H1 (cell line): ENCODE measurements around the gene STKLD1. TPM values are rescaled to one million over a fixed set of nuclear protein-coding genes. Genes with fewer than 3 reads are reported as not detected.

Experiments used
- ASH2L ChIP-seq: fragments of 200-600, 300-600 bp; sonication (generic); IDR thresholded peaks from one replicate; pipeline ENCODE4 v1.7.1; 2017; ENCODE audit warnings: low read length
- ATF2 ChIP-seq: IDR thresholded peaks from 2 replicates; pipeline ENCODE4 v1.6.1; 2012; ENCODE audit warnings: low read length, inconsistent platforms
- HDAC6 ChIP-seq: IDR thresholded peaks from one replicate; pipeline ENCODE4 v1.7.1; 2012; ENCODE audit warnings: low read depth, mild to moderate bottlenecking, inconsistent platforms, low read length, moderate library complexity
- KDM4A ChIP-seq: IDR thresholded peaks from one replicate; pipeline ENCODE4 v1.7.1; 2012; ENCODE audit warnings: low read depth, mild to moderate bottlenecking, moderate library complexity, low read length, inconsistent platforms; ENCODE audit not compliant: severe bottlenecking
- KDM5A ChIP-seq: fragments of 200-600 bp; IDR thresholded peaks from 2 replicates; pipeline ENCODE4 v1.7.1; 2012; ENCODE audit warnings: mild to moderate bottlenecking, low read length, inconsistent platforms, mixed read lengths
- NRF1 ChIP-seq: IDR thresholded peaks from 2 replicates; pipeline ENCODE4 v1.6.1; 2011; ENCODE audit warnings: mild to moderate bottlenecking, low read depth, low read length, improper control_type of control experiment
- RAD21 ChIP-seq, 2 experiments: IDR thresholded peaks in 1 of 2; conservative IDR thresholded peaks in 1 of 2; 2 replicates each; pipeline ENCODE4 v1.6.1; 2011; ENCODE audit warnings: low read depth in 2 of 2, low read length in 2 of 2, improper control_type of control experiment in 1 of 2, inconsistent platforms in 1 of 2, mild to moderate bottlenecking in 1 of 2, moderate library complexity in 1 of 2
- SUZ12 ChIP-seq: fragments of 200-600 bp; sonication (generic); IDR thresholded peaks from 2 replicates; pipeline ENCODE4 v1.6.1; 2012; ENCODE audit warnings: mild to moderate bottlenecking, inconsistent platforms, low read length, moderate library complexity, mixed read lengths
- YY1 ChIP-seq: IDR thresholded peaks from 2 replicates; pipeline ENCODE4 v1.6.1; 2011; ENCODE audit warnings: low read depth, mild to moderate bottlenecking, low read length
- polyA plus RNA-seq, 7 experiments: library from polyadenylated mRNA; depleted of rRNA in 3 of 7; stranded (reverse) in 5 of 7; unstranded in 2 of 7; fragments of >200 nt in 5 of 7; fragments of 200-250 nt in 2 of 7; gene quantifications; 1 replicate in 5 of 7; 2 replicates in 1 of 7; 4 replicates in 1 of 7; pipeline versions ENCODE4 v1.2.1 to v1.2.3, GENCODE V29; 2011 to 2013; ENCODE audit warnings: missing spikeins in 2 of 7, mixed read lengths in 2 of 7
- total RNA-seq: library from RNA; stranded (reverse); fragmentation: NEBNext Ultra II Directional; extraction: Animal tissue kit (Norgen Biotek cat#: 25700); gene quantifications from 2 replicates; pipeline ENCODE4 v1.2.1, GENCODE V29; 2021
- TF ChIP-seq, protein P1 (sequence below): fragments of 300-600 bp; sonication (generic); IDR thresholded peaks from 2 replicates; pipeline ENCODE4 v1.7.1; 2012; ENCODE audit warnings: low read length, moderate library complexity, mild to moderate bottlenecking, inconsistent platforms; ENCODE audit not compliant: insufficient replicate concordance

STKLD1 gene
- total and polyA plus RNA-seq, 2 of the 8 experiments (the other 6 are each of a cell fraction or from before 2014, with no cell fraction given) = 0.26 TPM; not detected in 1

GRCh38 chr9:133443982-133444381 lies 67.8 kb downstream of the STKLD1 start (continued):
- TF ChIP-seq, protein P1, sequence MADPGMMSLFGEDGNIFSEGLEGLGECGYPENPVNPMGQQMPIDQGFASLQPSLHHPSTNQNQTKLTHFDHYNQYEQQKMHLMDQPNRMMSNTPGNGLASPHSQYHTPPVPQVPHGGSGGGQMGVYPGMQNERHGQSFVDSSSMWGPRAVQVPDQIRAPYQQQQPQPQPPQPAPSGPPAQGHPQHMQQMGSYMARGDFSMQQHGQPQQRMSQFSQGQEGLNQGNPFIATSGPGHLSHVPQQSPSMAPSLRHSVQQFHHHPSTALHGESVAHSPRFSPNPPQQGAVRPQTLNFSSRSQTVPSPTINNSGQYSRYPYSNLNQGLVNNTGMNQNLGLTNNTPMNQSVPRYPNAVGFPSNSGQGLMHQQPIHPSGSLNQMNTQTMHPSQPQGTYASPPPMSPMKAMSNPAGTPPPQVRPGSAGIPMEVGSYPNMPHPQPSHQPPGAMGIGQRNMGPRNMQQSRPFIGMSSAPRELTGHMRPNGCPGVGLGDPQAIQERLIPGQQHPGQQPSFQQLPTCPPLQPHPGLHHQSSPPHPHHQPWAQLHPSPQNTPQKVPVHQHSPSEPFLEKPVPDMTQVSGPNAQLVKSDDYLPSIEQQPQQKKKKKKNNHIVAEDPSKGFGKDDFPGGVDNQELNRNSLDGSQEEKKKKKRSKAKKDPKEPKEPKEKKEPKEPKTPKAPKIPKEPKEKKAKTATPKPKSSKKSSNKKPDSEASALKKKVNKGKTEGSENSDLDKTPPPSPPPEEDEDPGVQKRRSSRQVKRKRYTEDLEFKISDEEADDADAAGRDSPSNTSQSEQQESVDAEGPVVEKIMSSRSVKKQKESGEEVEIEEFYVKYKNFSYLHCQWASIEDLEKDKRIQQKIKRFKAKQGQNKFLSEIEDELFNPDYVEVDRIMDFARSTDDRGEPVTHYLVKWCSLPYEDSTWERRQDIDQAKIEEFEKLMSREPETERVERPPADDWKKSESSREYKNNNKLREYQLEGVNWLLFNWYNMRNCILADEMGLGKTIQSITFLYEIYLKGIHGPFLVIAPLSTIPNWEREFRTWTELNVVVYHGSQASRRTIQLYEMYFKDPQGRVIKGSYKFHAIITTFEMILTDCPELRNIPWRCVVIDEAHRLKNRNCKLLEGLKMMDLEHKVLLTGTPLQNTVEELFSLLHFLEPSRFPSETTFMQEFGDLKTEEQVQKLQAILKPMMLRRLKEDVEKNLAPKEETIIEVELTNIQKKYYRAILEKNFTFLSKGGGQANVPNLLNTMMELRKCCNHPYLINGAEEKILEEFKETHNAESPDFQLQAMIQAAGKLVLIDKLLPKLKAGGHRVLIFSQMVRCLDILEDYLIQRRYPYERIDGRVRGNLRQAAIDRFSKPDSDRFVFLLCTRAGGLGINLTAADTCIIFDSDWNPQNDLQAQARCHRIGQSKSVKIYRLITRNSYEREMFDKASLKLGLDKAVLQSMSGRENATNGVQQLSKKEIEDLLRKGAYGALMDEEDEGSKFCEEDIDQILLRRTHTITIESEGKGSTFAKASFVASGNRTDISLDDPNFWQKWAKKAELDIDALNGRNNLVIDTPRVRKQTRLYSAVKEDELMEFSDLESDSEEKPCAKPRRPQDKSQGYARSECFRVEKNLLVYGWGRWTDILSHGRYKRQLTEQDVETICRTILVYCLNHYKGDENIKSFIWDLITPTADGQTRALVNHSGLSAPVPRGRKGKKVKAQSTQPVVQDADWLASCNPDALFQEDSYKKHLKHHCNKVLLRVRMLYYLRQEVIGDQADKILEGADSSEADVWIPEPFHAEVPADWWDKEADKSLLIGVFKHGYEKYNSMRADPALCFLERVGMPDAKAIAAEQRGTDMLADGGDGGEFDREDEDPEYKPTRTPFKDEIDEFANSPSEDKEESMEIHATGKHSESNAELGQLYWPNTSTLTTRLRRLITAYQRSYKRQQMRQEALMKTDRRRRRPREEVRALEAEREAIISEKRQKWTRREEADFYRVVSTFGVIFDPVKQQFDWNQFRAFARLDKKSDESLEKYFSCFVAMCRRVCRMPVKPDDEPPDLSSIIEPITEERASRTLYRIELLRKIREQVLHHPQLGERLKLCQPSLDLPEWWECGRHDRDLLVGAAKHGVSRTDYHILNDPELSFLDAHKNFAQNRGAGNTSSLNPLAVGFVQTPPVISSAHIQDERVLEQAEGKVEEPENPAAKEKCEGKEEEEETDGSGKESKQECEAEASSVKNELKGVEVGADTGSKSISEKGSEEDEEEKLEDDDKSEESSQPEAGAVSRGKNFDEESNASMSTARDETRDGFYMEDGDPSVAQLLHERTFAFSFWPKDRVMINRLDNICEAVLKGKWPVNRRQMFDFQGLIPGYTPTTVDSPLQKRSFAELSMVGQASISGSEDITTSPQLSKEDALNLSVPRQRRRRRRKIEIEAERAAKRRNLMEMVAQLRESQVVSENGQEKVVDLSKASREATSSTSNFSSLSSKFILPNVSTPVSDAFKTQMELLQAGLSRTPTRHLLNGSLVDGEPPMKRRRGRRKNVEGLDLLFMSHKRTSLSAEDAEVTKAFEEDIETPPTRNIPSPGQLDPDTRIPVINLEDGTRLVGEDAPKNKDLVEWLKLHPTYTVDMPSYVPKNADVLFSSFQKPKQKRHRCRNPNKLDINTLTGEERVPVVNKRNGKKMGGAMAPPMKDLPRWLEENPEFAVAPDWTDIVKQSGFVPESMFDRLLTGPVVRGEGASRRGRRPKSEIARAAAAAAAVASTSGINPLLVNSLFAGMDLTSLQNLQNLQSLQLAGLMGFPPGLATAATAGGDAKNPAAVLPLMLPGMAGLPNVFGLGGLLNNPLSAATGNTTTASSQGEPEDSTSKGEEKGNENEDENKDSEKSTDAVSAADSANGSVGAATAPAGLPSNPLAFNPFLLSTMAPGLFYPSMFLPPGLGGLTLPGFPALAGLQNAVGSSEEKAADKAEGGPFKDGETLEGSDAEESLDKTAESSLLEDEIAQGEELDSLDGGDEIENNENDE = no peak
- no peak for TF ChIP-seq ATF2
- no peak for TF ChIP-seq NRF1
- no peak for TF ChIP-seq KDM5A
- TF ChIP-seq KDM4A = no peak
- no peak for TF ChIP-seq ASH2L
- no peak for TF ChIP-seq RAD21 (IDR thresholded peaks at IDR 0.05 in 1 of 2, conservative IDR thresholded peaks at IDR 0.05 in 1 of 2; ENCODE audit: low read depth in 2 of 2, low read length in 2 of 2)
- no peak for TF ChIP-seq HDAC6
- TF ChIP-seq SUZ12 = no peak
- TF ChIP-seq YY1 = no peak
